GM21526 (cell line): Measurements from ENCODE around the gene CBLB.
"Not testable (repeated sequence)": the region's sequence is repeated elsewhere in the genome, so short reads cannot be mapped to it uniquely, and the experiment has no call there.

Source experiments
- ATAC-seq: cut with Tn5 transposase; IDR thresholded peaks from one replicate; pipeline ENCODE4 v1.9.1; 2021; ENCODE audit warnings: moderate library complexity; ENCODE audit not compliant: unreplicated experiment, low FRiP score

CBLB gene

DNA sequence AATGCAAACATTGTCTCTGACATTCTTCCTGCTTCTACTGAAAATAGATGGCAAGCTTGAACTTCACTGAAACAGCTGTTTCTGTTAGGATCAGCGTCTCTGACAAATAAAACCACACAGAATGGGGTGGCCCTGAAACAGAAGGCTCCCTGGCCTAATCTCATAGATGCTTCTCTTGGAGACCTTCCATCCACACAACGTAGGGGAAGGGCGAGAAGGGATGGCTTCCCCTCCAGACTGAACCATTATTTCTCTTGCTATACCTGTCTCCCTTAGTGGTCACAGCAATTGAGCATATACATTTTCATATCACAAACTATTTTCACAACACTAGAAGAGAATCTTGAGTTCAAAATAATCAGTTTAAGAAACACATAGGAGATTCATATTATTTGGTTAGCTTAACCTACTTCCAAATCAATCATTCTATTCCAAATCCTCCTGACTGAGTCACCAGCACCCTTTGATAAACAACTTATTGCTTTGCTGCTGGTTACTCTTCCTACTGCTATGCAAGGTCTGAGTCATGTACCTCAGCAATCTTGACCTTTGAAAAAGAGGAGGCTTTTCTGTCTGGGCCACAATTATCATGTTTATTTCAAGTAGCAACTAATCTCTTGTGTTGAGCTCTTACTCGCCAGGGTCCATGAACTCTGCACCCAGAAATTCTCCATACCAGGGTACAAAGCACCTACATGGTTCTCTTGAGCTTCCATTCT lies 45.5 kb downstream of the CBLB start:
- no peak for ATAC-seq

- no peak for ATAC-seq
These were observed 46.4 kb downstream of the CBLB start for GRCh38 chr3:105822171-105823123.

- no peak for ATAC-seq
These were observed 47.4 kb downstream of the CBLB start for GRCh38 chr3:105821433-105821832.

DNA sequence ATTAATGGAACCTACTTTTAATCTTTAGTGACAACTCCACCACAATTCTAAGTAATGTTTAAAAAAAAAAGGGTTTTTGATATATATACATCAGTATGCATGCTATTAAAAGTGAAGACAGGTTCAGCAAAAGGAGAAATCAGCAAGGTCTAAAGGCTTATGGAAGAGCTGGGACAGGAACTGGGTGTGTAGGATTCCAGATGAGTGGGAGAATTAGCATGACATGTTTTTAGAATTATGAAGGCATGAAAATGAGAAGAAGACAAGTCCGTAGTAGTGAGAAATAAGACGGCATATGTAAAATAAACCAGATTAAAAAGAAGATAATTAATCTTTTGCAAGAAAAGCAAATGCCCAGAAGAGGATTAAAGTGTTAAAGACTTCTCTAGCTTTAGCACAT lies 52.0 kb downstream of the CBLB start:
- no peak for ATAC-seq

- ATAC-seq, result not testable (repeated sequence)
These were observed 53.5 kb downstream of the CBLB start for GRCh38 chr3:105815331-105815730.

DNA sequence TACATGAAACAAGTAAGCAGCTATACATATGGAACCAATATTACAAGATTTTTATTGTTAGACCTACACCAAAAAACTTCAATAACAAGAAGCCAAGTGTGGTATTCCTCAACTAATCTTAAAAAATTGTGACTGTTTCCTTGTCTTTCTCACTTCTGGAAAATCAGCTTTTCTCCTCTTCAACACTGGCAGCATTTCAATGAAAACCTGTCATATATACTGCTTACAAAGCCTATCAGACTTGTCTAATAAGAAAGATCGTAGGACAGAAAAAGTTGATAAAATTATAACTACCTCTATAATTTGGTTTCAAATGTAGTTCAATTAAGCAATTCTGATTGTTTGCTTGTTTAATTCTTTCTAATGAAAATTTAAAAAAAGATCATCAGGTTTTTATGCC lies 55.1 kb downstream of the CBLB start:
- no peak for ATAC-seq

DNA sequence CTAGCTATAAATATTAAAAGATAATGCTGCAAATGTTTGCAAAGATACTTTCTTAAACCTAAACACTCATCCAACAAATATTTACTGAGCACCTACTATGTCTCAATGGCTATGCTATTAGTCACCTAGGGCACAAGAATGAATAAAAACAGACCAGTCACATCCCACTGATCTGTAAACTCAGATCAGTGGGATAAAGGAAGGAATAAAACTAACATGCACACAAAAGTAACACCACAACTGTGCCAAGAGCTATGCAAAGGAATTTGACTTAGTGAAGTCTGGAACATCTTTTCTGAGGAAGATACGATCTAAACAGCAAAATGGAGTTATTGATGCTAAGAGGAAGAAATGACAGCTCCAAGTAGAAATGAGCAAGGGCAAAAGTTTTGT lies 56.6 kb downstream of the CBLB start:
- ATAC-seq, result no peak

- ATAC-seq, result no peak
These were observed 57.2 kb downstream of the CBLB start for GRCh38 chr3:105811518-105812193.

- no peak for ATAC-seq
These were observed 59.5 kb downstream of the CBLB start for GRCh38 chr3:105809208-105809888.

DNA sequence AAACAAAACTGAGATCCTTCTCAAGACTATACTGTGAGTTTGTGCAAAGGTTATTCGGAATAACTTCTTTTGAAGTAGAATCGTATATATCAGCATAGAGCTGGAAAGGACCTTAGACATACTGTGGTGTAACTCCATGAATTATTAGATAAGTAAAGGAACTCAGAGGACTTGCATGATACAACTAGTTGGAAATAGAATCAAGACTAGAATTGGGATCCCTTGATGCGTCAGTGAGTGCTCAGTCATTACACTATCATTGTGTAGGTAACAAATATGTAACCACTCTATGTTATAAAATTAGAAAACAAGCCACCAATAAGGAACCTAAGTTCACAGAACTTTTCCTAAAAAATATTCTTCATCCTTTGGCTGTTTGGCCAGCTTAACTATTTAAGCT lies 61.1 kb downstream of the CBLB start:
- no peak for ATAC-seq

- ATAC-seq, result no peak
These were observed 61.7 kb downstream of the CBLB start for GRCh38 chr3:105807146-105807545.

DNA sequence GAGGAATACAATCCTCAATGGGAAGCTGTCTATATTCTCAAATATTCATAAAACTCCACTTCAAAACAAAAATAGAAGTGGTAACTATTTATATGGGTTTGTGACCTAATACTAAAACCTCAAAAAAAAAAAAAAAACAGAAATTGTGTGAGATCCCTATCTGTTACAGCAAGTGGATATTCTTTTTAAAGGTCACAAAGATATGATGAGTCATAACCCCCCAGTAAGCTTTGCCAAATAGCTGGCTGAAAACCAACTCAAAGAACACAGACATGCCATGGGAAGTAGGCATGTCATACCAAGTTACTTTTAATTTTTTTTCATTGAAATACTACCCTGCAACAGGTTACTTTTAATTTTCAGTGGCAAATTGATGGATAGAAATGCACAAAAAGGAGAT lies 62.5 kb downstream of the CBLB start:
- ATAC-seq, result no peak

GRCh38 chr3:105805404-105805803 lies 63.4 kb downstream of the CBLB start:
- ATAC-seq, result no peak

DNA sequence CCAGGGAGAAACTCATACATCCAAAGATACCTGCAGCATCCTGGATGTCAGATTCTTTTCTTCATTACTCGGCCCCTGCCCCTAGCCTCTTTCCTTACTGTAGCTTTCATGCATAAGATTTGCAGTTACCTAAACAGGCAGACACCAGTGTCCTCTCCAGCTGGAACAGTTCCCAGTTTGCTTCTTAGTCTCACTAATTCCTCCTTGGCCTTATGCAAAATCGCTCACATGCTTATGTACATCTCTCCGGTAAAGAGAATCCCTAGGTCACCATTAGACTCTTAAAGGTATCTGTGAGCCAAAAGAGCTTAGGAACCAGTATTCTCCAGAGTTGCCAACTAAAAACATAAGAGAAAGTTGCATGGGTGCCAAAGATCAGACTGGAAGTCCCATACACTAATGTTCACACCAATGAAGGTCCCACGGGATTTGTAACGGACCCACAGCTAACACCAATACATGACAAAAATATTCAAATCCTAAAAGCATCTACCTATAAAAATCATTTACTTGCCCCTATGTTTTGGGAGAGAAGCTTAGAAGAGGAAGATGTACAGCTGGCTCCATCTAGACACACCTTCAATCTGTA lies 66.6 kb downstream of the CBLB start:
- ATAC-seq, result no peak

- no peak for ATAC-seq
These were observed 67.4 kb downstream of the CBLB start for GRCh38 chr3:105801397-105801796.

DNA sequence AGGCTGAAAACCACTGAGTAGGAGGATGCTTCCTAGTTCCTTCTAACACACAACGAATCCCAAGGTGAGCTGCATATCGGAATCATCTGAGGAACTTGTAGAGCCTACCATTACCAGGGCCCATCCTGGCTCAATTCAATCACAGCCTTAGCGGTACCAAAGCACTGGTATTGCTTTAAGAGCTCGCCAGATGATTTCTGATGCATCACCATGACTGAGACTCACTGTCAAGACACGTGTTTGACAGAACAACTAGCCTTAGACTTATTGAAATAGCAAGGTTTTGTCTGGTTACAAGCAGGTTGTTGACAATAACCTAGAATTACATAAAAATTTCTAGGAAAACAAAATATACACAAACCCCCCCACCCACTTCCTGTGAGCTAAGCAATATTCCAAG lies 68.5 kb downstream of the CBLB start:
- no peak for ATAC-seq

GRCh38 chr3:105799286-105799685 lies 69.5 kb downstream of the CBLB start:
- ATAC-seq, result no peak

- ATAC-seq, result peak; percentile 66
These were observed 70.4 kb downstream of the CBLB start for GRCh38 chr3:105798381-105798934.

- no peak for ATAC-seq
These were observed 75.8 kb downstream of the CBLB start for GRCh38 chr3:105793040-105793439.
